Spinal cord (tissue), 10 donors: ENCODE results near the gene TMEM150B. TPM values are rescaled to one million over a fixed set of nuclear protein-coding genes. Genes with fewer than 3 reads are reported as not detected.
A peak's percentile ranks its signal among the peaks of the same experiment; 100 is the strongest.

Experiments
- DNase-seq, 6 donors: peaks; one replicate each; pipeline versions ENCODE4 v3.0.0 to v3.0.0-alpha.2; 2013 to 2015; ENCODE audit warnings: low spot score in 6 of 6, low read depth in 4 of 6
- H3K27ac ChIP-seq: one replicate; pipeline ENCODE4 v1.5.1; 2013; ENCODE audit warnings: low read depth, low read length, control low read depth
- H3K27me3 ChIP-seq: one replicate; pipeline ENCODE4 v1.6.1; 2013; ENCODE audit warnings: low read length; ENCODE audit not compliant: control insufficient read depth, insufficient read depth
- H3K36me3 ChIP-seq: one replicate; pipeline ENCODE4 v1.6.1; 2013; ENCODE audit warnings: low read length; ENCODE audit not compliant: control insufficient read depth, insufficient read depth
- H3K4me1 ChIP-seq: one replicate; pipeline ENCODE4 v1.6.1; 2013; ENCODE audit warnings: low read length; ENCODE audit not compliant: control insufficient read depth, insufficient read depth
- H3K4me3 ChIP-seq: one replicate; pipeline ENCODE4 v1.5.1; 2013; ENCODE audit warnings: low read depth, low read length, control low read depth
- H3K9me3 ChIP-seq: one replicate; pipeline ENCODE4 v1.6.1; 2013; ENCODE audit warnings: low read length; ENCODE audit not compliant: control insufficient read depth, insufficient read depth
- WGBS: methylation state at CpG from one replicate; pipeline ENCODE4 v1.1.5; 2013; ENCODE audit warnings: missing lambda C conversion rate; ENCODE audit not compliant: insufficient coverage; 5-methylcytosine and 5-hydroxymethylcytosine counted together
- polyA plus RNA-seq, 2 donors: library from polyadenylated mRNA; unstranded; fragments of 120-200 nt; gene quantifications; one replicate each; pipeline ENCODE4 v1.2.1, GENCODE V29; 2013; ENCODE audit not compliant: insufficient read length in 2 of 2
- total RNA-seq, 2 donors: library from RNA; depleted of rRNA in 1 of 2; stranded (reverse); fragments of 120-200 nt in 1 of 2; fragments of >200 nt in 1 of 2; gene quantifications; one replicate each; pipeline versions ENCODE4 v1.2.3 to v1.2.4, GENCODE V29; 2013 to 2014
- donor health status: healthy.

The TMEM150B gene
- total and polyA plus RNA-seq, 4 donors, result 0.52 to 0.89 (median 0.71) TPM

DNA sequence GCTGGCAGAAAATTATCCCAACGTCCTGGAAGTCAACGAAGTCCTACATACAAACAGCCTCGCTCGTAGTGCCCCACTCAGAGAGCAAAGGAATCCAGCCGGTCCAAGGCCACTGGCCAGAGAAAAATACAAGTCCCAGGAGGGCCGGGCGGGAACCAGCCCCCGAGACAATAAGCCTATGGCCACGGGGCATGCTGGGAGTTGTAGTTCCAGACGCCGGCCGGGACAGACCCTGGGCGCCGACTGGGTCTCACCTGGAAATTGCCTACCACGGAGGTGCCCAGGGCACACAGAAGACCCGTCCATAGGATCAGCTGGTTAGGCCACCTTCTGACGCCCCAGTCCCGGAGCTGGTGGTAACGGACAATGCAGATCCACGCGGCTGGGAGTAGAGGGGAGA lies 5.4 kb downstream of the TMEM150B start:
- no peaks in the 10 kb centered on the region for H3K27me3 ChIP-seq
- H3K27ac ChIP-seq, result no peak overlapping the region
- H3K4me1 ChIP-seq, result peaks cover 10% of the 10 kb centered on the region
- peak in 2 of 6 donors; percentile 77 to 88 for DNase-seq
- 11% methylated on average over 19 of the region's 21 CpGs for WGBS
- no peaks in the 10 kb centered on the region for H3K36me3 ChIP-seq
- no peak overlapping the region for H3K4me3 ChIP-seq
- H3K9me3 ChIP-seq, result no peaks in the 10 kb centered on the region

DNA sequence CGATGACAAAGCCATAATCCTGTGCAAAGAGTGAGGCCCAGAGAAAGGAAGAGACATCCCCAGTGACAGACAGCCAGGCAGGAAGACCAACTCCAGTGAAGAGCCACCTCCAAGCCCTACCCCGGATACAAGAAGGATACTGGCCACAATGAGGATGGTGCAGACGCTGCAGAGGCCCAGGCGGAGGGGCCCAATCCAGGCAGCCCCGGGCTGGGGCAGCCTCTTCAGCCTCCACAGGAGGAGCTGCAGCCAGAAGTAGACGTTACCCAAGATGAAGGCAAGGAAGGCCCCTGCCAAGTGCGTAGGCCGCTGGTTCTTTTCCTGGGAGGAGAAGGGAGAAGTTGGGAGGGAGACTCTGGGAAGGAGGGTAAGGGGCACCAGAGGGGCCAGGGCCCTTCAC lies 8.5 kb downstream of the TMEM150B start:
- 86% methylated on average over 8 of the region's 8 CpGs for WGBS
- Histone ChIP-seq H3K4me3 (no peak overlapping the region), H3K4me1 (peaks cover 10% of the 10 kb centered on the region), H3K36me3 (peaks cover 20% of the 10 kb centered on the region), H3K9me3 (no peaks in the 10 kb centered on the region), H3K27ac (no peak overlapping the region), H3K27me3 (no peaks in the 10 kb centered on the region)
- no peak for DNase-seq

DNA sequence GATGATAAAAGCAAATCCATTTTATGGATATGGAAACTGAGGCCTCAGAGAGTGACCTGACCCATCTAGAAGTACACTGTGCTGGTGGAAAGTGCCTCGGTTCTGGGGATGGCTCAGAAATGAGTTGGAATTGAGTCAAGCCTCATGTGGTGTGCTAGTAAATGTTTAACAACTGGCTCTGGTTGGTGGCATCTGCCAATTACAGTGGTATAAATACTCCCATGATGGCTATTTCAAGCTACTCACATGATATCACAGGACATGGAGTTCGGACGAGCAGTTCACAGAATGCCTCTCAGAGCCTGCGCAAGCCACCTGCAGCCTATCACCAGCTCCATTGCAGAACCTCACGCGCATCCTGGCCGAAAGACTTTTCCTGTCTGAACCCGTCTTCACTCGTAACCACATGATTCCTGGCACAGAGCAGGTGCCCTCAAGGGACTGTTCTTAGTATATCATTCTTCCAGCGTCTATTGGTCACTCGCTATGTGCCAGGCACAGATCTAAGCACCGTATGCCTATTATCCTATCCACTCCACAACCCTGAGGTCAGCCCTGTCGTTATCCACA lies 9.1 kb downstream of the TMEM150B start:
- H3K27ac ChIP-seq, result no peak overlapping the region
- H3K4me1 ChIP-seq, result peaks cover 10% of the 10 kb centered on the region
- no peaks in the 10 kb centered on the region for H3K27me3 ChIP-seq
- H3K9me3 ChIP-seq, result no peaks in the 10 kb centered on the region
- H3K36me3 ChIP-seq, result peaks cover 26% of the 10 kb centered on the region
- 84% methylated on average over 13 of the region's 13 CpGs for WGBS
- peak in 1 of 6 donors; percentile 48 for DNase-seq
- H3K4me3 ChIP-seq, result no peak overlapping the region

DNA sequence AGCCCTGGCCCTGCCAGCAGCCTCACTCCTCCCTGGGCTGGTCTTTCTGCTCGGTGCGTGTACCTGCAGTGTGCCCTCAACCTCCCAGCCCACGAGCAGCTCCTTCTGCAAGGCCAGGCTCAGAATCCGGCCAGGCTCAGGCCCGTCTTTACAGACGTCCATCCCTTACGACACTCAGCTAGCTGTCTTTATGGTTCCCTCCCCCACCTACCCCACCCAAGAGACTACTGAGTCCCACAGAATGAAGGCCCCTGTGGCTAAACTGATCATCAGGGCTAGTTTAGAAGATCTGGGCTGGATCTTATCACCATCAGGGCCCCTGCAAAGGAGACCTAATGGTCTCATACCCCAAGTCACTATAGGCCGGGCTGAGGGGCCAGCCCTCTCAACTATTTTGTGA lies 10.7 kb downstream of the TMEM150B start:
- no peak overlapping the region for H3K27ac ChIP-seq
- DNase-seq, result no peak
- no peaks in the 10 kb centered on the region for H3K27me3 ChIP-seq
- H3K9me3 ChIP-seq, result no peaks in the 10 kb centered on the region
- H3K4me3 ChIP-seq, result no peak overlapping the region
- WGBS, result 67% methylated on average over 8 of the region's 8 CpGs
- peaks cover 41% of the 10 kb centered on the region for H3K36me3 ChIP-seq
- H3K4me1 ChIP-seq, result peaks cover 4% of the 10 kb centered on the region

DNA sequence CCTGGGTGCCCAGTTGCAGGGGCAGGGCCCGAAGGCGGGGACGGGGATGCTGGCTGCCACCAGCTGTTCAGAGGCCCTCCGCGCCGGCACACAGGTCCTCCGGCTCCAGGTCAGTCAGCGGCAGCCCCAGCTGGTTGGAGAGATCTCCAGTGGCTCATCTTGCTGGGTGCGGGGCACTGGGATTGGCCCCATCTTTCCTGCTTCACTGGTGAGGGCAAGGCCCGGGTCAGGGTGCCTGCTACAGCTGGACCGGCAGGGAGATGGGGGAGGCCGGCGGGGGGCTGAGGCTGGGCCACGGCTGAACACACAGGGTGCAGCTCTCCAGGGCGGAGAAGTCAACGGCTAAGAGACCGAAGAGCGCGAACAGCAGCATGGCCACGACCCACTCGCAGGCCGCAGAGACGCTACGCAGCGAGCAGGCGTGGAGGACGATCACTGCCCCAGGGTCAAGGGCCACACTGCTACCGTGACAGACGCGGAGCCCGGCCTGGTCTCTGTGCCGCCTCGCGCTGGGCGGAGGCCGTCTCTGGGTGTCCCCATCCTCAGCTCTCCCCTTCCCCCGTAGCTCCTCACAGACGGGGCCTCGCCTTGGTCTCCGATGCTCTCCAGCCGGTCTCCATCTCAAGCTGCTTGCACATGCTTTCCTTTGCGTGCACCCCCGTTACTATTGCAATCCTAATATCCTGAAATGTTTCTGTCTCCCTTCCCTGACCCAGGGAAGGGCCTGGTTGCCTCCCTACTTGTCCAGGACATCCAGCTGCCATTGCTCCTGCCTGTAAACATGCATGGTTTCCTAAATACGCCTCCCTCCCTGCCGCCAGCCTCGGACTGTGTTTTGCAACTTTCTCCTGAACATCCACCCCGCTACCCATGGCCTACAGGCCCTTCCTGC lies 12.3 kb downstream of the TMEM150B start:
- no peak overlapping the region for H3K4me3 ChIP-seq
- no peak overlapping the region for H3K27ac ChIP-seq
- H3K9me3 ChIP-seq, result no peaks in the 10 kb centered on the region
- H3K4me1 ChIP-seq, result peaks cover 4% of the 10 kb centered on the region
- no peak for DNase-seq
- peaks cover 54% of the 10 kb centered on the region for H3K36me3 ChIP-seq
- H3K27me3 ChIP-seq, result no peaks in the 10 kb centered on the region
- 85% methylated on average over 47 of the region's 47 CpGs for WGBS

DNA sequence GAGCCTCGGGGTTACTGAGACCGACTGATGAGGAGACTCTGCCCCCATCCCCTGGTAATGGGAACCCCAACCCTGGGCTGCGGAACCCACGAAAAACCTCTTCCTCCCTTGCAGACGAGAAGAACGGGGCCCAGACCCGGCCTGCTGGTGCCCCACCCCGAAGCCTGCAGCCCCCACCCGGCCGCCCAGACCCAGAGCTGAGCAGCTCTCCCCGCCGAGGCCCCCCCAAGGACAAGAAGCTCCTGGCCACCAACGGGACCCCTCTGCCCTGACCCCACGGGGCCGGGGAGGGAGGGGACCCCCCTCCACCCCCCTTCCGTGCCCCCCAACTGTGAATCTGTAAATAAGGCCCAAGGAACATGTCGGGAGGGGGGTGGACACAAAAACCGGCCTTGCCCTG lies 13.3 kb downstream of the TMEM150B start:
- H3K4me3 ChIP-seq, result no peak overlapping the region
- DNase-seq, result no peak
- H3K4me1 ChIP-seq, result peaks cover 4% of the 10 kb centered on the region
- WGBS, result 100% methylated on average over 6 of the region's 18 CpGs
- peaks cover 65% of the 10 kb centered on the region for H3K36me3 ChIP-seq
- H3K27me3 ChIP-seq, result no peaks in the 10 kb centered on the region
- H3K9me3 ChIP-seq, result no peaks in the 10 kb centered on the region
- H3K27ac ChIP-seq, result no peak overlapping the region

DNA sequence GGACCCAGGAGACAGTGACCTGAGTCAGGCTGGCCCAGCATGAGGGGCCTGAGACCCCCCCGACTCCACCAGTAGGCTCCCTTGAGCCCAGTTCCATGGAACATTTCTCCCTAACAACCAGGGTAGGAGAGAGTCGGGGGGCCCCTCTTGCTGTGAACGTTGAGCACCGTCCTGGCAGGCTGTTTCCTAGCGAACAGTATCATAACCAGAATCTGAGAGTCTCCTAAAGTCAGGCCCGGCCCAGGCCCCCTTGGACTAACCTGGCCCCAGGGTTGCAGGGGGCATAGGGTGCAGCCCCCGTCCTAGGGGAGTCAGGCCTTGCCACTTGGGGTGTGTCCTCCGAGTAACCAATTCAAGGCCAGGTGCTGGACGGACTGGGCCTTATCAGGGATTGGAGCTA lies 13.7 kb downstream of the TMEM150B start:
- Histone ChIP-seq H3K27me3 (no peaks in the 10 kb centered on the region), H3K4me1 (peaks cover 4% of the 10 kb centered on the region), H3K9me3 (no peaks in the 10 kb centered on the region), H3K4me3 (no peak overlapping the region), H3K36me3 (peaks cover 69% of the 10 kb centered on the region), H3K27ac (no peak overlapping the region)
- WGBS, result 88% methylated on average over 9 of the region's 9 CpGs
- no peak for DNase-seq

DNA sequence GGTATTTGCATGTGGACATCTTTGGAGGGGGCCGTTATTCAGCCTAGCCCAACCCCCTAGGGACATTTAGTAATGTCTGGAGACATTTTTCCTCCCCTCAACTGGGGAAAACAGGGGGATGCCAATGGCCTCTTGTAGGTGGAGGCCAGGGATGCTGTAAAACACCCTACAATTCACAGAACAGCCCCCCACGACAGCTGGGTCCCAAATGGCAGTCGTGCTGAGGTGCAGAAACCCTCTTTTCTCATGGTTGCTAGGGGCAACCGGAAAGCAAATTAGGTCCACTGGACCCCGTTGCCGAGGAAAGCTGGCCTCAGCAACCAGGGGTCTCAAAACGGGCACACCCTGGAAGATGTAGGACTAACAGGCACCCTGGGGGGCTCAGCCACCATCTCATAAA lies 14.6 kb downstream of the TMEM150B start:
- Histone ChIP-seq H3K9me3 (no peaks in the 10 kb centered on the region), H3K27ac (no peak overlapping the region), H3K4me1 (peaks cover 4% of the 10 kb centered on the region), H3K27me3 (no peaks in the 10 kb centered on the region), H3K4me3 (no peak overlapping the region), H3K36me3 (peaks cover 78% of the 10 kb centered on the region)
- 35% methylated on average over 6 of the region's 7 CpGs for WGBS
- DNase-seq, result peak in 1 of 6 donors; percentile 23

DNA sequence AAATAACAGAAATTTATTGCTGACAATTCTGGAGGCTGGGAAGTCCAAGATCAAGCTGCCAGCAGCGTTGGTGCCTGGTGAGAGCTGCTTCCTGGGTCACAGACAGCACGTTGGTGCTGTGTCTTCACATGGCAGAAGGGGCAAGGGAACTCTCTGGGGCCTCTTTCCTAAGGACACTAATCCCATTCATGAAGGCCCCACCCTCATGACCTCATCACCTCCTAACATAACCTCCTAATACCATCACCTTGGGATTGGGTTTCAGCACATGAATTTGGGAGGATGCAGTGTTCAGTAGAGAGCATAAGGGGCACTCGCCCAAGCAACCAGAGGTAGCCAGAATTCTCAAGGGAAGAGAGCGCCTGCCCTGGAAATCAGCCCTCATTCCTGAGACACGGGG lies 15.7 kb downstream of the TMEM150B start:
- H3K4me1 ChIP-seq, result peaks cover 4% of the 10 kb centered on the region
- H3K27ac ChIP-seq, result no peak overlapping the region
- H3K4me3 ChIP-seq, result no peak overlapping the region
- WGBS, result 96% methylated on average over 4 of the region's 5 CpGs
- no peaks in the 10 kb centered on the region for H3K9me3 ChIP-seq
- no peak for DNase-seq
- no peaks in the 10 kb centered on the region for H3K27me3 ChIP-seq
- peaks cover 88% of the 10 kb centered on the region for H3K36me3 ChIP-seq

DNA sequence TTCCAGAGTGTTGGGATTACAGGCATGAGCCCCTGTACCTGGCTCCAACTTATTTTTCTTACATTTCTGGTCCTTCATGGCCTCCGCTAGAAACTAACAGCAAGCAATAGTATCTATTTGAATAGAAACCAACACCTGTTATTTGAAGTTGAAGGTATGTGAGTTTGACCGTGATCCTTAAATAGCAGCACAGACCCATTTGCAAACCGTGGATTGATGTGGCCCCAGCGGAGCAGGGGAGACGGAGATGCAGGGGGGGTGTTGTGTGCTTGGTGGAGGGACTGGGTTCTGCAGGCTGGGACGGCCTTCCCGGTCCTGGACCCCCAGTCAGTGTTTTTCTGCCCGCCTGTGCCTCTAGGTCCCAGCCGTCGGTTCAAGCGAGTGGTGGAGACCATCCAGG lies 16.9 kb downstream of the TMEM150B start:
- H3K27ac ChIP-seq, result no peak overlapping the region
- DNase-seq, result no peak
- no peak overlapping the region for H3K4me3 ChIP-seq
- no peaks in the 10 kb centered on the region for H3K9me3 ChIP-seq
- H3K36me3 ChIP-seq, result peaks cover 96% of the 10 kb centered on the region
- 96% methylated on average over 7 of the region's 11 CpGs for WGBS
- no peaks in the 10 kb centered on the region for H3K27me3 ChIP-seq
- peaks cover 4% of the 10 kb centered on the region for H3K4me1 ChIP-seq
